Uterus (tissue), 2 donors: Measurements from ENCODE around the gene ZBTB33.

ENCODE experiments used
- POLR2A ChIP-seq, 2 donors: fragments of 450-650 bp; IDR thresholded peaks; one replicate each; pipeline ENCODE4 v1.6.1; 2016; ENCODE audit warnings: antibody characterized with exemption in 2 of 2, mild to moderate bottlenecking in 1 of 2, moderate library complexity in 1 of 2
- TF ChIP-seq, protein P1 (sequence below), 4 experiments: fragments of 200-600 bp in 2 of 4; fragments of 450-650 bp in 2 of 4; sonication (generic) in 2 of 4; IDR thresholded peaks; one replicate each; pipeline ENCODE4 v1.5.1; 2016 to 2019; ENCODE audit warnings: antibody characterized with exemption in 4 of 4, mild to moderate bottlenecking in 2 of 4, moderate library complexity in 1 of 4

DNA sequence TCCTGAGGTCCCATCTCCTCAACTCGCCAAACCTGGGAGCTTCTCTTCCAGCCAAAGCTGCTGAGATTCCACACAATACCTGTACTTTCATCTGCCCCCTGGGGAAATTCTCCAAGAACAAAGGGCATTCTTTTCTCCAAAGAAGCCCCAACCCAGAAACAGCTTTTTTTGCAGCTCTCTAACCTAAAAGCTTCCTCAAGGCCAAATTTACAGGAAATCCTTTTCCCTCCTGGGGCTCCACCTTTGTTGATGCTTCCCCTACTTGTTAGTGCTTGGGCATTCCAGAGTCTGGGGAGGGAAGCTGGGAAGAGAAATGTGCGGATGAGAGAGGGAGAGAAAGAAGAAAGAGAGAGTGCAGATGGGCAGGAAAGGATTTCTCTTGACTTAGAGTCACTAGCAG lies 24.3 kb downstream of the ZBTB33 start:
- TF ChIP-seq, protein P1, sequence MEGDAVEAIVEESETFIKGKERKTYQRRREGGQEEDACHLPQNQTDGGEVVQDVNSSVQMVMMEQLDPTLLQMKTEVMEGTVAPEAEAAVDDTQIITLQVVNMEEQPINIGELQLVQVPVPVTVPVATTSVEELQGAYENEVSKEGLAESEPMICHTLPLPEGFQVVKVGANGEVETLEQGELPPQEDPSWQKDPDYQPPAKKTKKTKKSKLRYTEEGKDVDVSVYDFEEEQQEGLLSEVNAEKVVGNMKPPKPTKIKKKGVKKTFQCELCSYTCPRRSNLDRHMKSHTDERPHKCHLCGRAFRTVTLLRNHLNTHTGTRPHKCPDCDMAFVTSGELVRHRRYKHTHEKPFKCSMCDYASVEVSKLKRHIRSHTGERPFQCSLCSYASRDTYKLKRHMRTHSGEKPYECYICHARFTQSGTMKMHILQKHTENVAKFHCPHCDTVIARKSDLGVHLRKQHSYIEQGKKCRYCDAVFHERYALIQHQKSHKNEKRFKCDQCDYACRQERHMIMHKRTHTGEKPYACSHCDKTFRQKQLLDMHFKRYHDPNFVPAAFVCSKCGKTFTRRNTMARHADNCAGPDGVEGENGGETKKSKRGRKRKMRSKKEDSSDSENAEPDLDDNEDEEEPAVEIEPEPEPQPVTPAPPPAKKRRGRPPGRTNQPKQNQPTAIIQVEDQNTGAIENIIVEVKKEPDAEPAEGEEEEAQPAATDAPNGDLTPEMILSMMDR (IDR thresholded peaks at IDR 0.05) = no peak
- no peak for TF ChIP-seq POLR2A (IDR thresholded peaks at IDR 0.05)
